NCI-H526 (cell line): ENCODE data around the gene GABRB1.

ENCODE experiments used
- DNase-seq, 2 experiments: peaks; one replicate each; lab custom pipeline; 2025; lab: John Stamatoyannopoulos, UW

Gene GABRB1

DNA sequence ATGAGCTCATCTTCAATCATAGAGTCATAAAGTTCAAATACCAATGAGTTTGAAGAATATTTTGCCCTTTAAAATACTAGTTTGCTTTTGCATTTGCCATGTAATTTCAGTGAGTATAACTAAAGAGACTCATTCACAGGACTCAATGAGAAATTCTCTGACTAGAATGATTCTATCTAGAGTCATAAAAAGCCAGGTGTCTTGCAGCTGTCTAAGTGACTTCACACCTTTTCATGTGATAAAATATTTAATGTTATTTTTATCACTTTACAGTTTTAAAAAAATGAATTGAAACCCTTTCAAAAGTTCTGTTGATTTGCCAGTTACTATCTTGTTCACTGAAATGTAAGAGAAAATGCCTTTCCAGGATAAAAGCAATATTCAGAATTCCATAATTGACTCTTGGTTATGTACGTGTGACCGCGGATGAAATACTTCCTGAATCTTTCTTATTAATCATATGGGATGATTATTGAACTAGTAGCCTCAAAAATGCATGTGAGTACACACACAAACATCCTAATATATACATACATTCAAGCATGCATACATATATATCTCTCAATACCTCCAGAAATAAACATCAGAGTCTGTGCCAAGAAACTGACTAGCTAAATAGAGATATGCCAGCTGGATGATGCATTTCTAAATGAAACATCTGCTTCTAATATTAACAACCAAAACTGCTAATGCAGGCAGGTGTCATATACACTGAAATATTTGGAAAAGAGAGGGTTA is 87.0 kb downstream of the GABRB1 start:
- DNase-seq: no peak

DNA sequence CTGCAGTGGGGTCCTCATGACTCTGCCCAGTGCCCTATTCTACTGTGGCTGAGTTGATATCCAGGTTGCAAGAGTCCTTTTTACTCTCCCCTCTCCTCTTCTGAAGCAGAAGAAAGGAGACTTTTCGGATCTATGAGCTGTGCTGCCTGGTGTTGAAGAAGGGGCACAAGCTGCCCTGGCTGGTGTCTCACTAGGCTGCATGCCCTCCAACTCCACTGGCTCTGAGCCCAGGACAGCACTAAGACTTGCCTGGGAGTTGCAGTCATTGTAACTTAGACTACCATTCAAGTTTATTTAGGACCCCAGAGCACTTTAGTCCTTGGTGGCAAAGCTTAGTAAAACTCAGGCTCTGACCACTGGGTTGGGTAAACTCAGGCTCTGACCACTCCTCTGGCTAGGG is 89.4 kb downstream of the GABRB1 start:
- DNase-seq: no peak

GRCh38 chr4:47122592-47123291 is 91.4 kb downstream of the GABRB1 start:
- peak; percentile 61 to 91 for DNase-seq

DNA sequence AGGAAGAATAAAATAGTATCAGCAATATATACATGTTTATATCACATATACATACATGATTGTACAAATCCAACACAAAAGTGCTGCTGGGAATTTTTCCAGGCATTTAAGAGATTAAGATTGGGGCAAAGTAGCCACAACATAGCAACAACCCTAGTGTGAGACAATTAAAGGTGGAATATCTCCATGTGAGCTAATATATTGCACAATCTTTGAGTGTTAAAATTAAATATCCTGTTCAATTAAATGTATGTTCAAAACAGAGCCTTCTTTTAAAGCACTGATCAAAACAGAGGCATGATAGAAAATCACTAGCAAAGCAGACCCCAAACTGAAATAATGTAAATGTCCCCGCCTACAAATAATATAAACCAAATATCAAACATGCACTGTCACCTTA is 97.6 kb downstream of the GABRB1 start:
- DNase-seq: no peak

GRCh38 chr4:47135210-47135609 is 103.8 kb downstream of the GABRB1 start:
- DNase-seq: no peak

DNA sequence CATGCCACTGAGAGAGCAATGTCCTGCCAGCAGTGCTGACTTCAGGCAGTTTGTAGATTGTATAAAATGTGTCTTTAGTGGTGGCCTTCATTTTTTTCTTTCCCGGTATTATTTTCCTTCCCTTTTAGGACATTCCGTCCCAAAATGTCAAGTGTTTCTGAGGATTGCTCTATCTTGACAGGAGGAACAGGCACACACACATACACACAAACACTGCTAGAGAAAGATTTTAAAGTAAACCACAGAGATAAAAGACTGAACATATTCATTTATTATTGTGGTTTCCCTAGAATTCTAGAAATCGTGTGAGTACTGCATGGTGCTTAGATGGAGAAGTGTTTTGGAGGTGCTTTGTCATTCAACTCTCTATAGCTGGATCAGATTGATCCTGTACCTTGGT is 111.9 kb downstream of the GABRB1 start:
- no peak for DNase-seq

GRCh38 chr4:47145630-47146029 is 114.3 kb downstream of the GABRB1 start:
- DNase-seq: no peak

GRCh38 chr4:47154816-47155370 is 123.5 kb downstream of the GABRB1 start:
- no peak for DNase-seq

DNA sequence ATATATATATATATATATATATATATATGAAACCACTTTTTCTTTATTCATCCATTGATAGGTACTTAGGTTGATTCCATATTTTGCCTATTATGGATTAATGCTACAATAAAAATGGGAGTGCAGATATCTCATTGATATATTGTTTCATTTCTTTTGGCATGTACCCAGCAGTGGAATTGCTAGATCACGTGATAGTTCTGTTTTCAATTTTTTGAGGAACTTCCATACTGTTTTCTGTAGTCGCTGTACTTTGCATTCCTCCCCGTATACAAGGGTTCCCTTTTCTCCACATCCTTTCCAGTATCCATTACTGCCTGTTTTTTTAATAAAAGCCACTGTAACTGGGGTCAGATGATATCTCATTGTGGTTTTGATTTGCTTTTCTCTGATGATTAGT is 124.6 kb downstream of the GABRB1 start:
- DNase-seq: no peak

- no peak for DNase-seq
Measured at GRCh38 chr4:47160095-47160494, 128.7 kb downstream of the GABRB1 start.

- DNase-seq: no peak
Measured at GRCh38 chr4:47167081-47168035, 136.0 kb downstream of the GABRB1 start.

DNA sequence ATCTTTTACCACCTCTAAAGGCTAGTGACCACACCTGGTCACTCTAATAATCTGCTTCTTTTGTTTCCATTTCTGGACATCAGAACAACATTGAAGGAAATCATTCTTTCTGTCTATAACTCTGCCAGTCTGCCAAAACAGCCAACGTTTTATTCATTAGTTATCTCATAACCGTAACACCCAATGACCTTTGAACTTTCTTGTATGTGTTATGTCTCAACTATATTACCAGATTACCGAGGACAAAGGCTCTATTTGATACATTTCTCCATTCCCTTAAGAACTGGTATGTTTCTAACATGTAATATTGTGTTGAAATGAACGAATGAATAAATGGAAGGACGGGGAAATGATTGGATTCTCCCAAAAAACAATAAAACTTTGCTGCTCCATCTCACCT is 152.7 kb downstream of the GABRB1 start:
- no peak for DNase-seq

DNA sequence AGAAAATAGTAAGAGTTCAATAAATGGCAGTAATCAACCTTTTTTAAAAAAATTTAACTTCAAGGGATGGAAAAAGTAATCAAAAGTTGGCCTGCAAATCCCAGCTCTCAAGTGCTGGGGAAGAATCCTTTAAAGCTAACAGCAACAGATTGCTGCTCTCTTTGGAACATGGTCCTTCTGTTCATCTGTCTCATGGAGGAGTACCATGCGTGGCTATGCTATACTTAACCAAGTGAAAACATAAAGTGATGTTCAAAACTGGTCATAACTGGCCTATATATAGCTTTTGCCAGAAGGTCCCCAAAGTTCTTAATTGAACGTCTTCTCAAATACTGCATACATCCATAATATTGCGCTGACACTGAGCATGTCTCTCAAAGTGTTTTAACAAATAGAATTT is 154.4 kb downstream of the GABRB1 start:
- no peak for DNase-seq

DNA sequence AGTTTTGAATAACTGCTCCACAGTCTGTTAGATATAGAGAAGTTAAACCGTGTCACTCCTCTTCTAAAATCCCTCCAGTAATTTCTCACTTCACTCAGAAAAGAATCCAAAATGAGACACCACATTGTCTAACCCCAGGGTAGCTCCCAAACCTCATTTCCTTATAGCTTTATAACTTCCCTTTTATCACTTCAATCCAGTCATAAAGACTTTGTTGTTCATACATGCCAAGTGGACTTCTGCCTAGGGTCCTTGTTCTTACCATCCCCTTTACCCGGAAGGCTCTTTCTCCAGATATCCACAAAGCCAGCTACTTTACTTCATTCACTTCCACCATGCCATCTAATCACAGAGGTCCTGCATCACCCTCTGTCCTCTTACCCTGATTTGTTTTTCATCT is 156.2 kb downstream of the GABRB1 start:
- no peak for DNase-seq

DNA sequence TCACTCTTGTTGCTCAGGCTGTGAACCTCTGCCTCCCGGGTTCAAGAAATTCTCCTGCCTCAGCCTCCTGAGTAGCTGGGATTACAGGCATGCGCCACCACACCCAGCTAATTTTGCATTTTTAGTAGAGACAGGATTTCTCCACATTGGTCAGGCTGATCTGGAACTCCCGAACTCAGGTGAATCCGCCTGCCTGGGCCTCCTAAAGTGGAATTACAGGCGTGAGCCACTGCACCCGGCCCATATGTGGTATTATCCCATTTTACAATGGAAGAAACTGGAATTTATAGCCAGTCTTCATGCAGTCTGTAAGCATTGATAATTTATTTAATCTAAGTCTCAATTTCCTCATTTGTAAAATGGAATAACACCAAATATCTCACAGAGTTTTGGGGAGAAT is 161.8 kb downstream of the GABRB1 start:
- no peak for DNase-seq

- peak; percentile 9 to 26 for DNase-seq
Measured at GRCh38 chr4:47194036-47194737, 162.8 kb downstream of the GABRB1 start.

- DNase-seq: no peak
Measured at GRCh38 chr4:47195706-47196105, 164.3 kb downstream of the GABRB1 start.

DNA sequence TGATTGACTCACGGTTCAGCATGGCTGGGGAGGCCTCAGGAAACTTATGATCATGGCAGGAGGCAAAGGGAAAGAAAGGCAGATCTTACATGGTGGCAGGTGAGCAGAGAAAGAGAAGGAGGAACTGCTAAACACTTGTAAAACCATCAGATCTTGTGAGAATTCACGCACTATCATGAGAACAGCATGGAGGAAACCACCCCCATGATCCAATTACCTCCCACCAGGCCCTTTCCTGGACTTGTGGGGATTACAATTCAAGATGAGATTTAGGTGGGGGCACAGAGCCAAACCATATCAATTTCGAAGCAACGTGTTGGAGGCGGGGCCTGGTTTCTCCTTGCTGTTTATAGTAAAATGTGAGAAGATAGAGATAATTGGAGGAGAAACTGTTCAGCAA is 167.4 kb downstream of the GABRB1 start:
- DNase-seq: no peak

DNA sequence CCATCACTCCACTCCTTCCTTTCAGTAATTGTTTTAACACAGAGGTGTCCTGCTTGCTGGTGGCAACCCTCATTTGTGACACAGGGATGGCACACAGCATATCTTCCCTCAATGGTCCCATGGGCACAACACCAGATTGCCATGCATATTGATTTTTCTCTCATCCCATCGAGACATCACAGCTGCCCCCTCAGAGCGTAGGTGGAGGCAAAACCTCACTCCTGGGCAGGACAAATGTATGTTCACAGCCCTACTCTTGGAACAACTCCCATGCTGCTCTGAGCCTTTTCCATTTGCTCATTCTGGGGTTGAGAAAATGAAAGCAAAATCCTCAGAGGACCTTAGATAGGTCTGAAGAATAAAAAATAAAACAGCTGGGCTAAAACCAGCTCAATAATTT is 172.2 kb downstream of the GABRB1 start:
- DNase-seq: no peak

DNA sequence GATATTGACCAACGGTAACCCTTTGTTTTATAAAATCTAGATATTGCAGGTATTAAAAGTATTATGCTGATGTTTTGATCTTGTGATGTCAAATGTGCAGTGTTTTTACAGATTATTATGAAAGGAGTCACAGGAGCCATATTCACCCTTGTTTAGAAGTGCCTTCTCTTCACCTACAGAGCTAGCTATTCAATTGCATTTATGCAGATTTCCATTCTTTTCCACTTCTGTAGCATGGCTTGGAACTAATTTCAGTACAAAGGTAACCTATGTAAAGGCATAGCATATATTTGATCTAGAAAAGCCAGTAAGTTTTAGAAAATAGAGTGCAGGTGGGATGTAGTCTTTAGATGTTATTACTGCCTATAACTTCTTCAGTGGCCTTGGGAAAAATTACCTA is 176.2 kb downstream of the GABRB1 start:
- no peak for DNase-seq

GRCh38 chr4:47209833-47210232 is 178.5 kb downstream of the GABRB1 start:
- DNase-seq: no peak

DNA sequence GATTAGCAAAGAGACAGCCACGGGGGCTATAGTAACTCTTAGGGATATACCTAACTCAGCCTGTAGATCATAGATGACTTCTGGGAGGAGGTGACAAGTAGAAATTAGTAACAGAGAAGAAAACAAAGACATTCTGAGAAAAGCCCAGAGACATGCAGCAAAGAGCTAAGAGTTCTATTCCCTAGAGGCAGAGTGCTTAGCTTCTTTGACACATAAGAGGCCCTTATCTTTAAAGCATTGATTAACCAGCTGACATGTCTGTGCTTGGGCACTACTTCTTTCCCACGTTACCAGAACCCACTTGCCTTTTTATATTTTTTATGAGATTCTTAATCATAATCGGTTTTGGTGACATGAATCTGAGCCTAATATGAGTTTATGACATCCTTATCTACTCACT is 179.5 kb downstream of the GABRB1 start:
- DNase-seq: no peak
